HFF-Myc (cell line): Measurements from ENCODE around the gene SSBP1.

ENCODE experiments used
- DNase-seq: peaks from one replicate; pipeline ENCODE4 v3.0.0-alpha.2; 2011; ENCODE audit warnings: low read depth; ENCODE audit errors: extremely low read depth
- H3K4me3 ChIP-seq: replicated peaks from 2 replicates; pipeline ENCODE4 v1.5.1; 2011; ENCODE audit warnings: low read depth, mild to moderate bottlenecking, control low read depth, low read length
- CTCF ChIP-seq: IDR thresholded peaks from 2 replicates; pipeline ENCODE4 v1.5.1; 2012; ENCODE audit warnings: mild to moderate bottlenecking, low read depth, low read length, control low read depth; ENCODE audit errors: missing control alignments

Gene SSBP1

GRCh38 chr7:141697211-141697871 lies 40.8 kb upstream of the SSBP1 start:
- no peak for TF ChIP-seq CTCF
- no peak for DNase-seq
- no peak overlapping the region for H3K4me3 ChIP-seq

DNA sequence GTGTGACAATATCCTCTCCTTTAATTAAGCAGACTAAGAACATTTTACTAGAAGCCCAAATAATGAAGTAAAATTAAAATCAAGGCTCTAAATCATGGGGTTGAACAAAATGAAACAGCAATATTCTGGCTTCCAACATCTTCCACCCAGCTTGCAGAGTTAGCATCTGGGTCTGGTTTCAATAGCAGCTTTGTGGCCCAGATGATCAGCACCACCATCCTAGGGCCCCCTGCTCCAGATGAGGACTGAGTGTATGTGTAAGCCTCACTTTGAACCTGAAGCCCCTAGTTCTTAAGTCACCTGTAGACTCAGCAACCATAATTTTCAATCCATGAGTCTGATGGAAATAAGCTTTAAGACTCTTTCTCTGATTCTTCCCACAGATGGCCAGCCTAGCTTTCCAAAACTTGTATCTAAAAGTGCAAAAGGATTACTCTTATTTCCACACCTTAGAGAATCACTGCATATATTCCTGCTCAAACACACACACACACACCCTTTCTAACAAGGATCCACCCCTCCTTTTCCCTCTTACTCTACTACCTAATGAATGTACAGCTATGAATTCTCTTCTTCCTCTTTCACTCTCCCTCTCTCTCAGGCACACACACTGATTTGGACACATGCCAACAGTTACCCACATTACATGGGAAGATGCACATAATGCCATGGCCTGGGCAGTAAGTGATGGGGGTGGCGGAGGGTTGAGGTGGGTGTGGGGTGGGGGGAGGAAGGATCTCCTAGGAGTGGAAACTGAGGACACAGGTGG lies 39.7 kb upstream of the SSBP1 start:
- H3K4me3 ChIP-seq: no peak overlapping the region
- no peak for TF ChIP-seq CTCF
- no peak for DNase-seq

DNA sequence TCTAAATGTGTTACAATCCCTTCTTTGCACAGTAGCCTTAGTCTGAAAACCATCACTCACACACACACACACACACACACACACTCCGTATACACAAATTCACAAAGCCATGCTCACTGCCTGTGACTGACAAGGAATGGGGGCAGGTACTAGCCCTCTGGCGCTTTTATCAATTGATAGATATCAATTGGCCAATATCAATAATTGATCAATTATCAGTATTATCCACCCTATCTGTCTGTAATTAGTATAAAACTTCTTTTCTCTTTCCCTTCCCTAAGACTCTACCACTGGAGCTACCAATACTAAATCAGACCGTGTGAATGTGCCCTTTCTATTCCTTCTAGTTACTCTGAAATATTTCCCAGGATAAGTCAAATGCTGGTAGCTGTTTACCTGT lies 38.3 kb upstream of the SSBP1 start:
- TF ChIP-seq CTCF: no peak
- no peak for DNase-seq
- no peak overlapping the region for H3K4me3 ChIP-seq

GRCh38 chr7:141700296-141700847 lies 37.8 kb upstream of the SSBP1 start:
- H3K4me3 ChIP-seq: peak overlapping the region; percentile 55
- TF ChIP-seq CTCF: no peak
- no peak for DNase-seq

DNA sequence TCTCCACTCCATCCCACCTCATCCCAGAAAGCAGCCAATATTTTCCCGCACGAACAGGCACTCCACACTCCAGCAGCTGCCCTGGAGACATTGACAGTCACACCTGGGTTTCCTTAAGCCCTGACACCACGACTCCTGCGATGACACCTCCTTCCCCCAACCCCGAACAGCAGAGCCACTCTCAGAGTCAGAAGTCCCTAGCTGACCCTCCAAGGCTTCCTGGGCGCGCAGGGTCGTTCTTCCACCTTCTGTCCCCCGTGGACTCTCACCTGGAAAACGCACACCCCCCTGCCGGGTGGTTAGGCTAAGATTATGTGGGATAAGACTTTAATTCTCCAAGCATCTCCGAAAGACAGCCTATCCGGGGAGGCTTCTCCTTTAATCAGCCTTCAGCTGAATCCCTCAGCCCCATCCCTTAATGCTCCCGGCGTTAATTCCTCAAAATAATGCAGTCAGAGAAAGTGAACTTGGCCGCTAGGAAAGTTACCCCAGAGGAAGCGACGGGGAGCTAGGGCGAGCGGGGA lies 37.2 kb upstream of the SSBP1 start:
- no peak for DNase-seq
- no peak for TF ChIP-seq CTCF
- peak overlapping the region; percentile 55 for H3K4me3 ChIP-seq

GRCh38 chr7:141701489-141702046 lies 36.6 kb upstream of the SSBP1 start:
- DNase-seq: no peak
- TF ChIP-seq CTCF: no peak

More at GRCh38 chr7:141701489-141702046, 36.6 kb upstream of the SSBP1 start:
- H3K4me3 ChIP-seq: peak overlapping the region; percentile 55
